Measurements from ENCODE around the gene MRAS. TPM values are rescaled to one million over a fixed set of nuclear protein-coding genes. Genes with fewer than 3 reads are reported as not detected.
A peak's percentile ranks its signal among the peaks of the same experiment; 100 is the strongest.

The MRAS gene
- total and polyA plus RNA-seq, 3 experiments from 2014 or later = 0.28 to 0.38 (median 0.38) TPM

DNA sequence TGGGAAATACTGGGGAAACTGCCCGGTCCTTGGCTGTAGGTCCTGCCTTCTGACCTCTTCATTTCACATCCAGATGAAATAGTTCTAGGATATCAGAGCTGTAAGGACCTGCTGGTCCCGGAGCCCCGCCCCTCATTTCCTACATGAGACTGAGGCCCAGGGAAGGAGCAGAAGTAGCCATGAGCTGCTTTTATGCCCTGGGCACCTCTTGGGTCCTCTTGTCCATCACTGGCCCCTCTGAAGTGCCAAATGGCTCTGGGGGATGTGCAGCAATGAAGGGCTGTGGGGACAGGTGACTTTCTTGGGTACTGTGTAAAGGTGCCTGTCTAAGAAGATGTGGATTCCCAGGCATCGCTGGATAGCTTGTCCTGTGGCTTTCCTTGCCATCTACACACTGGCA lies 45.8 kb downstream of the MRAS start:
- POLR2A ChIA-PET = interaction anchor here (0.6 kb wide), 1 partner anchor 1890 kb away, joined by 3 read pairs; no protein-coding TSS in a partner anchor
- Histone ChIP-seq H3K4me1 (ENCODE audit: insufficient read depth, low read length) (no peaks in the 10 kb centered on the region), H3K9me3 (ENCODE audit: low read length) (no peaks in the 10 kb centered on the region), H3K36me3 (ENCODE audit: insufficient read depth, low read length) (no peaks in the 10 kb centered on the region), H3K27me3 (ENCODE audit: insufficient read depth, low read length, poor library complexity, severe bottlenecking) (no peaks in the 10 kb centered on the region), H3K27ac (ENCODE audit: low read depth, low read length) (no peak overlapping the region), H3K4me3 (ENCODE audit: low read length) (no peak overlapping the region)
- no peaks in the 10 kb centered on the region for H3K4me1 Mint-ChIP-seq
- H3K27me3 Mint-ChIP-seq = peaks cover 7 to 13% of the 10 kb centered on the region in 2 donors
- H3K9me3 Mint-ChIP-seq = no peaks in the 10 kb centered on the region
- no peaks in the 10 kb centered on the region for H3K36me3 Mint-ChIP-seq
- no peak for DNase-seq
- no peak overlapping the region for H3K27ac Mint-ChIP-seq
- CTCF ChIA-PET = no interaction called here
- H3K4me3 Mint-ChIP-seq = no peak overlapping the region

DNA sequence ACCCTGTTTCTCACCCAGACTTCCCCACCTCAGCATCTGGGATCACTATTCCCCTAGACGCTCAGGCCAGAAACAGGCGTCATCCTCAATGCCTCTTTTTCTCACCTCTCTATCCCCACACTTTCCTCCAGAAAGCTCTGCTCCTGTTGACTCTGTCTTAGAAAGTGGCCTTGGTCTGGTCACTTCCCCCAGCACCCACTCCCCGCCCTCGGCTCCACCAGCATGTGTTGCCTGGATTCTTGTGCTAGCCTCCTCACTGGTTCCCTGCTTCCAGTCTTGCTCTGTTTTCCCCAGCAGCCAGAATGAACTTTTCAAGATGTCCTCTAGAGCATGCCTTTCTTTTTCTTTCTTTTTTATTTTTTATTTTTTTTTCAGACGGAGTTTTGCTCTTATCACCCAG lies 46.3 kb downstream of the MRAS start:
- Mint-ChIP-seq H3K4me1 (no peaks in the 10 kb centered on the region), H3K27me3 (peaks cover 6 to 9% of the 10 kb centered on the region in 2 donors), H3K36me3 (no peaks in the 10 kb centered on the region), H3K4me3 (no peak overlapping the region), H3K27ac (peak overlapping the region in 1 of 8 donors; percentile 13), H3K9me3 (no peaks in the 10 kb centered on the region)
- Histone ChIP-seq H3K4me3 (ENCODE audit: low read length) (no peak overlapping the region), H3K4me1 (ENCODE audit: insufficient read depth, low read length) (no peaks in the 10 kb centered on the region), H3K36me3 (ENCODE audit: insufficient read depth, low read length) (no peaks in the 10 kb centered on the region), H3K9me3 (ENCODE audit: low read length) (no peaks in the 10 kb centered on the region), H3K27ac (ENCODE audit: low read depth, low read length) (no peak overlapping the region), H3K27me3 (ENCODE audit: insufficient read depth, low read length, poor library complexity, severe bottlenecking) (no peaks in the 10 kb centered on the region)
- POLR2A ChIA-PET = no interaction called here
- CTCF ChIA-PET = no interaction called here
- DNase-seq = no peak

DNA sequence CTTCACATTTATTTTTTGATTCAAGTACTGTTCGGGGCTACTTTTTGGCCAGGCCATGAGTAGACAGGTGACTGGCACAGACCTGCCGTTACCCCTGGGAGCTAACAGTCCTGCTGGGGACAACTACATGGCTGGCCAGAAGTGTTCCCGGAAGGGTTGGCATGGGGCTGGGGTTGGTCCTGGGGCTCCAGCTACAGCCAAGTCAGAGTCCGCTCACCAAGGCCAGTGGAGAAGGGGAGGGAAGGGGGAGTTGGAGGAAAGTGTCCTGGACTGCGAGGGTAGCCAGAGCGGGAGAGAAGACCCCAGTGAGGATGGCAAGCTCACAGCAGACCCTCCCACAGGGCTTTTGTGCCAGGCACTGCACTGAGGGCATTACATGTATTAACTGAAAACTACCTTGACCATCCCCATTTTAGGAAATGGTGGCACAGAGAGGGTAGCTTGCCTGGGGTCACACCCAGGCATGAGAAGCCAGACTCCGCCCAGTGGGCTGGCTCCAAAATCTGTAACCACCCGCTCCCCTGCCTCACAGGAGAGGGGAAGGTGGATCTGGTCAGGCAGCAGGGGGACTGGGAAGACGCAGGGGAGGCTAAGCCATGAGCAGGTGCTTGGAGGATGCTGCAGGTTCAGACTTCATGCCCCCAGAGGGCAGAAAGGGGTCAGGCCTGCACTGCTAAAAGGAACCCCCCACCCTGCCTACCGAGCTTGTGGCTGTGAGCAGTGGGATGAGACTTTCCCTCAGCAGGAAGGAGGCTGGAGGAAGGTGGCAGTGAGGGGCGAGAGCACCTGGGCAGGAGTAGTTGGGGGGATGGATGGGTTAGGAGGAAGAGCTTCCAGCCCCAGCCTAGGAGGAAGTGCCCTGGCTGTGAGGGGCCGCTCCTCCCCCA lies 47.7 kb downstream of the MRAS start:
- ChIA-PET CTCF (interaction anchor here (0.9 to 1.0 kb wide), 2 partner anchors 67 to 519 kb away, joined by 3 read pairs; no protein-coding TSS in a partner anchor), POLR2A (no interaction called here)
- no peak overlapping the region for H3K4me3 Mint-ChIP-seq
- H3K4me1 Mint-ChIP-seq = no peaks in the 10 kb centered on the region
- H3K27me3 Mint-ChIP-seq = peaks cover 0 to 5% of the 10 kb centered on the region in 2 donors
- no peaks in the 10 kb centered on the region for H3K27me3 ChIP-seq (ENCODE audit: insufficient read depth, low read length, poor library complexity, severe bottlenecking)
- no peaks in the 10 kb centered on the region for H3K36me3 ChIP-seq (ENCODE audit: insufficient read depth, low read length)
- H3K36me3 Mint-ChIP-seq = no peaks in the 10 kb centered on the region
- no peaks in the 10 kb centered on the region for H3K9me3 ChIP-seq (ENCODE audit: low read length)
- H3K4me3 ChIP-seq (ENCODE audit: low read length) = no peak overlapping the region
- no peak for DNase-seq
- no peaks in the 10 kb centered on the region for H3K9me3 Mint-ChIP-seq
- no peak overlapping the region for H3K27ac Mint-ChIP-seq
- no peak overlapping the region for H3K27ac ChIP-seq (ENCODE audit: low read depth, low read length)
- no peaks in the 10 kb centered on the region for H3K4me1 ChIP-seq (ENCODE audit: insufficient read depth, low read length)

DNA sequence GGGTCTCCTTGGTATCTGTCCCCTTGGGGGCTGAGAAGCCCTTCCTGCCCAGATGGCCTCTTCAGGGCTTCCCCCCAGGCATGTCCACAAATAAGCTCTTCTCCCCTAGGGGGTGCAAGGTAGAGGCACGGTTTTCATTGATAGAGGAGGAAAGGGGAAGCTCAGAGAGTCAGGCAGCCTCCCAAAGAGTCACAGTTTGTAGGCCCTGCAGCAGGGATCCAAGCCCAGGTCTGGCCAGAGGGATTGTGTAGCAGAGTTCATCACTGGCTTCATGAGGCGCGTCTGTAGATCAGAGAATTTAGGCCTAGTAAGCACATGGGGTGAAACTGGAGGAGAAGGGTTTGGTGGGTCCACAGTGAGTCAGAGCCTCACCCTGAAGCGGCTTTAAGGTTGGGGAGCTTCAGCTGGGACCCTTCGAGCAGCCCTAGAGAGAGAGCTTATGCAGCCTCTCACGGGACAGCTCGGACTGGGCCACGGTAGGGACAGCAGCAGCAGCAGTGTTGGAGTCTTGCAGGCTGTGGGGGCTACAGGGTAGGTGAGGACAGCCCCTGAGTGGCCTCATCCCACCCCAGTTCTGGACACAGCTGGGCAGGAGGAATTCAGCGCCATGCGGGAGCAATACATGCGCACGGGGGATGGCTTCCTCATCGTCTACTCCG lies 48.5 kb downstream of the MRAS start:
- DNase-seq = no peak
- Histone ChIP-seq H3K4me3 (ENCODE audit: low read length) (no peak overlapping the region), H3K36me3 (ENCODE audit: insufficient read depth, low read length) (no peaks in the 10 kb centered on the region), H3K27ac (ENCODE audit: low read depth, low read length) (no peak overlapping the region), H3K4me1 (ENCODE audit: insufficient read depth, low read length) (no peaks in the 10 kb centered on the region), H3K9me3 (ENCODE audit: low read length) (no peaks in the 10 kb centered on the region), H3K27me3 (ENCODE audit: insufficient read depth, low read length, poor library complexity, severe bottlenecking) (no peaks in the 10 kb centered on the region)
- H3K27ac Mint-ChIP-seq = no peak overlapping the region
- H3K27me3 Mint-ChIP-seq = peaks cover 0 to 5% of the 10 kb centered on the region in 2 donors
- no peaks in the 10 kb centered on the region for H3K4me1 Mint-ChIP-seq
- no peaks in the 10 kb centered on the region for H3K9me3 Mint-ChIP-seq
- H3K36me3 Mint-ChIP-seq = no peaks in the 10 kb centered on the region
- no peak overlapping the region for H3K4me3 Mint-ChIP-seq
- ChIA-PET CTCF (interaction anchor here (1.0 kb wide), 1 partner anchor 68 kb away, joined by 3 read pairs; no protein-coding TSS in a partner anchor), POLR2A (no interaction called here)

DNA sequence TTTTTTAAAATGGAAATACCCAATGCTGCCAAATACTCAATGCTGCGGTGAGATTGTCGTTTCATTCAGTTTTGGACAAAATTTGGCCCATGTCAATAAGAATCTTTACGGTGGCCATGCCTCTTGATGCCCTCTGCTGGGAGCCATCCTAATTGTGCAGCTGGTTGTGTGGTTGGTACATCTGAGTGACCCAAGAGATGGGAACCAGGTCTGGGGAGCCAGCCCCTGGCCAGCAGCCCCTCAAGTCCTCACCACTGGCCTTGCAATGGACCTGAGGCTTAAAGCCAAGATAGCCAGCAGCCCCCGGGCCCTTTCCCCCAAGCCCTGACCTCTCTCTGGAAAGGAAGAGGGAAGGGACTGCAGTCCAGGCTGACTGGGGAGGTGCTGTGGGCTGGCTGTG lies 49.6 kb downstream of the MRAS start:
- Mint-ChIP-seq H3K9me3 (no peaks in the 10 kb centered on the region), H3K4me1 (no peaks in the 10 kb centered on the region), H3K36me3 (no peaks in the 10 kb centered on the region), H3K27me3 (peaks cover 0 to 5% of the 10 kb centered on the region in 2 donors), H3K4me3 (no peak overlapping the region), H3K27ac (no peak overlapping the region)
- CTCF ChIA-PET = no interaction called here
- Histone ChIP-seq H3K4me1 (ENCODE audit: insufficient read depth, low read length) (no peaks in the 10 kb centered on the region), H3K4me3 (ENCODE audit: low read length) (no peak overlapping the region), H3K9me3 (ENCODE audit: low read length) (no peaks in the 10 kb centered on the region), H3K27ac (ENCODE audit: low read depth, low read length) (no peak overlapping the region), H3K36me3 (ENCODE audit: insufficient read depth, low read length) (no peaks in the 10 kb centered on the region), H3K27me3 (ENCODE audit: insufficient read depth, low read length, poor library complexity, severe bottlenecking) (no peaks in the 10 kb centered on the region)
- POLR2A ChIA-PET = no interaction called here
- no peak for DNase-seq

DNA sequence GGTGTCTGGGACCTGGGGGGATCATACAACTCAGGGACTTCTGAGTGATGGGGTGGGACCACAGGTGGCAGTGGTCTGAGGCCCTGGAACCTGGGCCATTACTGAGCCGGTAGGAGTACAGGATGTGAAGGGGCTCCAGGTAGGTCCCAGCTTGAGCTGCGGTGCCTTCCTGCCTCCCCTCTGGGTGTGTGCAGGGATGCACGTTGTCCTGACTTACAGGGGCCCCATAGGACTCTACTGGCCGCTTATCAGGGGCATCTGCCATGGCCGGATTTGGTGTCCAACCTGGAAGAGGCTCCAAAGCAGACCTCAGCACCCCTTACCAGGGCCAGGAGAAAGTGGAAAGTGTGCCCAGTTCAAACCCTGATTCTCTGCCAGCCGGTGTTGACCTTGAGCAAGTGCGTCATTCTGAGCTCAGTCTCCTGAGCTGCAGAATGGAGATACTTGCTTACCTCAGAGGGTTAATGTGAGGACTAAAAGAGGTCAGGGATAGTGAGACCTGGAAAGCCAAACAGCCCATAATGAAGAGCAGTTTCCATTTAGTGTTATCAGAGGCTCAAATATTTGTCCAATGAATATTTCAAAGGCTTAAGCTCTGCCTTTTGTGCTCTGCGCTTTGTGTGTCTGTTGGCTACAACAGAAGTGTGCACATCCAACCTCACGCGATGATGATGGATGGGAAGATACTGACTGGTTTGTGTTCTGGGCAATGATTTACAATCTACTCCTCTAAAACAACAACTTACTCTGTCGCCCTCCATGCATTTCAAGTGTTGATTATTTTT lies 50.6 kb downstream of the MRAS start:
- peaks cover 0 to 9% of the 10 kb centered on the region in 2 donors for H3K27me3 Mint-ChIP-seq
- no peaks in the 10 kb centered on the region for H3K9me3 Mint-ChIP-seq
- CTCF ChIA-PET = no interaction called here
- Histone ChIP-seq H3K27ac (ENCODE audit: low read depth, low read length) (no peak overlapping the region), H3K4me1 (ENCODE audit: insufficient read depth, low read length) (no peaks in the 10 kb centered on the region), H3K9me3 (ENCODE audit: low read length) (no peaks in the 10 kb centered on the region), H3K27me3 (ENCODE audit: insufficient read depth, low read length, poor library complexity, severe bottlenecking) (no peaks in the 10 kb centered on the region), H3K36me3 (ENCODE audit: insufficient read depth, low read length) (no peaks in the 10 kb centered on the region), H3K4me3 (ENCODE audit: low read length) (no peak overlapping the region)
- H3K4me3 Mint-ChIP-seq = no peak overlapping the region
- DNase-seq = no peak
- H3K4me1 Mint-ChIP-seq = no peaks in the 10 kb centered on the region
- no peak overlapping the region for H3K27ac Mint-ChIP-seq
- no peaks in the 10 kb centered on the region for H3K36me3 Mint-ChIP-seq
- POLR2A ChIA-PET = no interaction called here

DNA sequence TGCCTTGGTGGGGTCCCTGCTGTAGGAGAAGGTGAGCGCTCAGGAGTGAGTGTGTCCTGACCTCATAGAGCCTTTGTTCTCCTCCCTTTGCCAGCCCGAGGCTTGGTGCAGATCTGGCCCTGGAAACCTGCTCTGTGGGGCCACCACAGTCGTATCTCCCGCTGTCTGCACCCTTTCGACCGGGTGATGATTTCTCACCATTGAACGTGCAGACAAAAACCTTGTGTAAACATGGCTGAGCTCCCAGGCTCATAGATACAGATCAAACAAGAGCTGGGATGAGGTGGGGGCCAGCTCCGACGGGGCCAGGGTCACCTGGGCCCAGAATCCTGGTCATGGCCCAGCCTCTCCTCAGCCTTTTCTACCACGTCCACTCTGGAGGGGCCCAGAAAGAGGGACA lies 51.4 kb downstream of the MRAS start:
- H3K27me3 ChIP-seq (ENCODE audit: insufficient read depth, low read length, poor library complexity, severe bottlenecking) = no peaks in the 10 kb centered on the region
- H3K4me1 ChIP-seq (ENCODE audit: insufficient read depth, low read length) = no peaks in the 10 kb centered on the region
- no peak overlapping the region for H3K4me3 ChIP-seq (ENCODE audit: low read length)
- Mint-ChIP-seq H3K27ac (no peak overlapping the region), H3K36me3 (no peaks in the 10 kb centered on the region), H3K4me1 (no peaks in the 10 kb centered on the region), H3K4me3 (no peak overlapping the region), H3K9me3 (no peaks in the 10 kb centered on the region), H3K27me3 (peaks cover 0 to 9% of the 10 kb centered on the region in 2 donors)
- ChIA-PET POLR2A (no interaction called here), CTCF (no interaction called here)
- no peak for DNase-seq
- no peaks in the 10 kb centered on the region for H3K9me3 ChIP-seq (ENCODE audit: low read length)
- H3K36me3 ChIP-seq (ENCODE audit: insufficient read depth, low read length) = no peaks in the 10 kb centered on the region
- no peak overlapping the region for H3K27ac ChIP-seq (ENCODE audit: low read depth, low read length)

DNA sequence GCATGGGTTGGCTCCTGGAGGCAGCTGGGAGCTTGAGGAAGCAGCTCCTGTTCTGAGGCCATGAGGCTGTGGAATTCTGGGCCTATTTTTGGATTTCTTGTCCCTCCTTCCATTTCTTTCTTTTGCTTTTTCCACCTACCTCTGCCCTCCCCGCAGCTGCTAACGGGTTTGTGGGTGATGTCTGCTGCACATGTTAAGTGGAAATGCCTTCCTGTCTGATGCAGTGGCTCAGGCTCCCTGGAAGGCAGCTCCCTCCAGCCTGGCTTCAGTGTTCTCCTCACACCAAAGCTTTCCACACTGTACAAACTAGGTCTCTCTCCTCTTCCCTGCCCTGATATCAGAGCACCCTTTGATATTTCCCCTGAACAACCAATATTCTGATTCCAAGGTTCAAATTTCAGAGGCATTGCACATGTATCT lies 52.3 kb downstream of the MRAS start:
- Histone ChIP-seq H3K36me3 (ENCODE audit: insufficient read depth, low read length) (no peaks in the 10 kb centered on the region), H3K4me3 (ENCODE audit: low read length) (no peak overlapping the region), H3K9me3 (ENCODE audit: low read length) (no peaks in the 10 kb centered on the region), H3K4me1 (ENCODE audit: insufficient read depth, low read length) (no peaks in the 10 kb centered on the region), H3K27ac (ENCODE audit: low read depth, low read length) (no peak overlapping the region), H3K27me3 (ENCODE audit: insufficient read depth, low read length, poor library complexity, severe bottlenecking) (no peaks in the 10 kb centered on the region)
- Mint-ChIP-seq H3K9me3 (no peaks in the 10 kb centered on the region), H3K36me3 (no peaks in the 10 kb centered on the region), H3K4me3 (no peak overlapping the region), H3K27ac (no peak overlapping the region), H3K4me1 (no peaks in the 10 kb centered on the region), H3K27me3 (peaks cover 0 to 9% of the 10 kb centered on the region in 2 donors)
- no peak for DNase-seq
- ChIA-PET POLR2A (no interaction called here), CTCF (no interaction called here)
